Activated T-helper 17 cell treated with anti-CD3 and anti-CD28 coated beads, Interleukin-2, amount 50 U/mL, for 72 hours (primary cell): ENCODE measurements around the gene P2RX2. TPM values are rescaled to one million over a fixed set of nuclear protein-coding genes. Genes with fewer than 3 reads are reported as not detected.
A peak's percentile ranks its signal among the peaks of the same experiment; 100 is the strongest.
"Not testable (repeated sequence)": the region's sequence is repeated elsewhere in the genome, so short reads cannot be mapped to it uniquely, and the experiment has no call there.

Source experiments
- ATAC-seq: fragments of 150-1000 bp; cut with Tn5 transposase; replicated peaks from 2 replicates; pipeline ENCODE4 v1.10.0; 2021; ENCODE audit warnings: mild to moderate bottlenecking, moderate library complexity
- H3K27ac Mint-ChIP-seq: one replicate; pipeline ENCODE4 v1.8.0; 2022; ENCODE audit warnings: mixed read lengths
- H3K27me3 Mint-ChIP-seq: one replicate; pipeline ENCODE4 v1.8.0; 2022; ENCODE audit warnings: mixed read lengths
- H3K36me3 Mint-ChIP-seq: one replicate; pipeline ENCODE4 v1.8.0; 2022; ENCODE audit warnings: low read depth, mild to moderate bottlenecking, mixed read lengths
- H3K4me1 Mint-ChIP-seq: one replicate; pipeline ENCODE4 v1.8.0; 2022; ENCODE audit warnings: mixed read lengths
- H3K4me3 Mint-ChIP-seq: one replicate; pipeline ENCODE4 v1.8.0; 2022; ENCODE audit warnings: mild to moderate bottlenecking, mixed read lengths
- H3K9me3 Mint-ChIP-seq: one replicate; pipeline ENCODE4 v1.8.0; 2022; ENCODE audit warnings: mixed read lengths
- total RNA-seq, 2 donors: library from RNA; stranded (reverse); gene quantifications; one replicate each; pipeline ENCODE4 v1.2.3, GENCODE V29; 2022

Gene P2RX2
- total RNA-seq, 2 donors from 2014 or later, result not detected

DNA sequence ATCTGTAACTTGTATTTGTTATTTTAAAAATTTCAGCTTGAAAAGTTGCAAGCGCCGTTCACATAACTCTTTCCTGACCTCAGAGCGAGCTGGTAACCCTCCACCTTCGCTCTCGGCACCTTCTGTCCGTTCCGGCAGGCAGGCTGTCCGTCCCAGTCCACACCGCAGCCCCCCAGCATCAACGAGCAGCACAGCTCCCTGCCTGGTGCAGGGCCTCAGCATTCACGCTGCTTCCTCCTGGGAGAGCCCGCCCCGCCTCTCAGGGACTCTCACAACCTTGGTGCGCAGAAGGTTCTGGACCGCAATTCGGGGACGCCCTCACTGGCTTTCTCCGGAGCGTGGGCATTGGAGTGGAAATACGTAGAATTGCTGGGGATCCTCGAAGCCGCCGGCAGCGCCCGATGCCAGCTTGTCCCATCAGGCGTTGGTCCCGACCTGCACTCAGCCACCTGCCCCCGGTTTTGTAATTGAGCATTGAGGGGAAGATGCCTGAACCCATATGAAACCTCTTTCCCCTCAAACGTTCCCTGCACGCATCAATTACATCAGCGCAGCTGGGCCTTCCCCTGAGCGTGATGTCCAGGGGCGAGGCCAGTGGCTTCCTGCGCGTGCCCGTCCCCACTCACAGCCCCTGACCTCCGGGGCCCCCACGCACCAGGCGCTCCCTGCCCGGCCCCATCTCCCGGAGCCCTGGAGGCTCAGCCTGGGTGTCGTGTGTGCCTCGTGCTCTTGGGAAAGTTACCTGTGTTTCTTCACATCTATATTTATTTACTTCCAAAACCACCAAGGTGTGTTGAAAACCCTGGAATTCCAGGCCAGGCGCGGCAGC lies 27.3 kb upstream of the P2RX2 start:
- Mint-ChIP-seq H3K9me3 (no peaks in the 10 kb centered on the region), H3K36me3 (no peaks in the 10 kb centered on the region), H3K4me3 (no peak overlapping the region), H3K27me3 (no peaks in the 10 kb centered on the region), H3K4me1 (peaks cover 4% of the 10 kb centered on the region), H3K27ac (no peak overlapping the region)
- no peak for ATAC-seq

GRCh38 chr12:132592282-132592970 lies 26.1 kb upstream of the P2RX2 start:
- Mint-ChIP-seq H3K27ac (no peak overlapping the region), H3K4me3 (no peak overlapping the region), H3K27me3 (peaks cover 4% of the 10 kb centered on the region), H3K9me3 (no peaks in the 10 kb centered on the region), H3K4me1 (peaks cover 9% of the 10 kb centered on the region), H3K36me3 (no peaks in the 10 kb centered on the region)
- no peak for ATAC-seq

- Mint-ChIP-seq H3K4me3 (no peak overlapping the region), H3K27ac (no peak overlapping the region), H3K4me1 (peaks cover 13% of the 10 kb centered on the region), H3K36me3 (no peaks in the 10 kb centered on the region), H3K9me3 (no peaks in the 10 kb centered on the region), H3K27me3 (peaks cover 9% of the 10 kb centered on the region)
- no peak for ATAC-seq
Observed at GRCh38 chr12:132593071-132593470, 25.5 kb upstream of the P2RX2 start.

DNA sequence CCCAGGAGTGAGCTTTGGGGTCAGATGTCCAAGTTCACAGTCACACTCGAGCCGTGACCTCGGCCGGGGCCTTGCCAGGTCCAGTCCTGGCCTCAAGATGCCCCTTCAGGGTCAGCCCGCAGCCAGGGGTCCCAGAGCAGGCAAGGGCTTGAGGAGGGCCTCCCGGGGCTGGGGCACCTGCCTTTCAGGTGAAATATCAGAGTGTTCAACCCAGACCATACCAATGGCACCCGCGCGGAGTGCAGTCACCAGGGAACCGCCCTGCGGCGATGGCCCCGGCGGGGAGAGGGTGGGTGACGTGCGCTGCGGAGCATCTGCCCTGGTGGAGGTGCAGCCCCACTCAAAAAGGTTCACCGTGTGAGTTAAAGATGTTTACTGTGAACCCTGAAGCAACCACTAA lies 25.1 kb upstream of the P2RX2 start:
- Mint-ChIP-seq H3K9me3 (no peaks in the 10 kb centered on the region), H3K36me3 (no peaks in the 10 kb centered on the region), H3K4me3 (no peak overlapping the region), H3K4me1 (peaks cover 14% of the 10 kb centered on the region), H3K27ac (no peak overlapping the region), H3K27me3 (peaks cover 9% of the 10 kb centered on the region)
- ATAC-seq, result no peak

- Mint-ChIP-seq H3K27ac (no peak overlapping the region), H3K4me3 (no peak overlapping the region), H3K9me3 (no peaks in the 10 kb centered on the region), H3K27me3 (peaks cover 9% of the 10 kb centered on the region), H3K4me1 (peaks cover 17% of the 10 kb centered on the region), H3K36me3 (no peaks in the 10 kb centered on the region)
- ATAC-seq, result peak; percentile 88
Observed at GRCh38 chr12:132593938-132594358, 24.6 kb upstream of the P2RX2 start.

- H3K27ac Mint-ChIP-seq, result no peak overlapping the region
- H3K9me3 Mint-ChIP-seq, result no peaks in the 10 kb centered on the region
- no peak for ATAC-seq
- H3K4me3 Mint-ChIP-seq, result no peak overlapping the region
- H3K36me3 Mint-ChIP-seq, result no peaks in the 10 kb centered on the region
- H3K4me1 Mint-ChIP-seq, result peaks cover 17% of the 10 kb centered on the region
- H3K27me3 Mint-ChIP-seq, result peaks cover 9% of the 10 kb centered on the region
Observed at GRCh38 chr12:132595183-132595582, 23.4 kb upstream of the P2RX2 start.

DNA sequence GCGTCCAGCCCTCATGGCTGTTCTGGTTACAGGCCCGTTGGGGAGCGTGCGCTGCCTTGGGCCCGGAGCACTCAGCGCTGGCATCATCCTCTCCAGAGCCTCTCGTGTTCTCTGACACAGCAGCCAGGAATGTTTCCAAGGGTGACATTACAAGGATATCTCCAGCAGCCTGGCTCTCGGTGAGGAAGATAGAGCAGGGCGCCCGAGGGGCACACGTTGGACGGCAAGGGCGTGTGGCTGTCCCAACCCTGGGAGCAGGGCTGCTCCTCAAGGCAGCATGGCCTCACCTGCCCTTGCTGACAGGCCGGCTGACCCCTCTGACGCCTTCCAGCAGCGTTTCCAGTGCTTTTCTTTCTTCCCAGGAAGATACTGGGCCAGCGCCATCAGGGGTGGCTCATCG lies 22.6 kb upstream of the P2RX2 start:
- Mint-ChIP-seq H3K27ac (no peak overlapping the region), H3K27me3 (peaks cover 11% of the 10 kb centered on the region), H3K36me3 (no peaks in the 10 kb centered on the region), H3K4me3 (no peak overlapping the region), H3K9me3 (no peaks in the 10 kb centered on the region), H3K4me1 (peaks cover 17% of the 10 kb centered on the region)
- no peak for ATAC-seq

- H3K27ac Mint-ChIP-seq, result peak overlapping the region; percentile 1
- no peaks in the 10 kb centered on the region for H3K9me3 Mint-ChIP-seq
- H3K27me3 Mint-ChIP-seq, result peaks cover 19% of the 10 kb centered on the region
Observed at GRCh38 chr12:132597333-132598316, 21.0 kb upstream of the P2RX2 start.

GRCh38 chr12:132599502-132599901 lies 19.1 kb upstream of the P2RX2 start:
- peaks cover 13% of the 10 kb centered on the region for H3K4me1 Mint-ChIP-seq
- not testable (repeated sequence) for ATAC-seq, H3K27ac Mint-ChIP-seq, H3K9me3 Mint-ChIP-seq, H3K36me3 Mint-ChIP-seq
- H3K27me3 Mint-ChIP-seq, result peaks cover 23% of the 10 kb centered on the region
- H3K4me3 Mint-ChIP-seq, result peak overlapping the region; percentile 52

More at GRCh38 chr12:132597333-132598316, 21.0 kb upstream of the P2RX2 start:
- peak overlapping the region; percentile 73 for H3K4me3 Mint-ChIP-seq
- no peaks in the 10 kb centered on the region for H3K36me3 Mint-ChIP-seq
- H3K4me1 Mint-ChIP-seq, result peaks cover 17% of the 10 kb centered on the region
- no peak for ATAC-seq

DNA sequence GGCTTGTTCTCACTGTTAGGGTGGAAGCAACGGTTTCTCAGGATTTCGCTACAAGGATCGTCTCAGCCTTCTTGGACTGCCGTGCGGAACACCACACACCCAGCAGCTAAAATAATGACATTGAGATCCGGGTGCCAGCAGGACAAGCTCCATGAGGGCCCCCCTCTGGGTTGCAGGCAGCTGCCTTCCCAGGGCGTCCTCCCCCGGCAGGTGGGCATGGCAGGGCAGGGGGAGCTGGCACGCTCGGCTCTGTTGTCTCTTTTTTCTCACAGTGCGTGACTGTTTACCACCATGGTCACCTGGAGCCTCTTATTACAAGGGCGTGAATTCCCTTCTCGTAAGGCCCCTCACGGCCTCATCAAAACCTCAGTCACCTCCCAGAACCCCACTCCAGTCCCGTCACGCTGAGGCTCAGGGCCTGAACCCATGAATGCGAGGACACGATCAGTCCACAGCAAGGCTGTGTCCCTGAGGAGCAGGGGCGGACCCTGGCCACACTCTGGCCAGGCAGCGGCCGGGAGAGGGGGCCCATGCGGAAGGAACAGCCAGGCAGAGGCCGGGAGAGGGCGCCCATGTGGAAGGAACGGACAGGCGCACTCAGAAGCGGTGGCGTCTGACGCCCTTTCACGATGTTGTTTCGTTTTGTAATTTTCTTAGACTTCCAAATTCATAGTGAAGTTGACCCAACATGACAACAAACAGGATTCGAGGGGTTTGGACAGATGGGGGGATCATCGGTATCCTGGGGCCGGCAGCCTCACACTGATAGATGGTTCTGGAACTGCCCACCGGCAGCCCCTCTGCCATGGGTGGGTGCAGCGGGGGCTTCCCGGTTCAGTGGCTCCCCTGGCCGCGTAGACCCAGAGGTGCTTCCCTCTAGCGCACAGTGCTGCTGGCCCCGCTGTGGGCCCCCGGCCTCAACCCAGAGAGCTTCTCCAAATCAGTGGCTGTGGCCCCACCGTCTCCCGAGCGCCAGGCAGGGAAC lies 18.2 kb upstream of the P2RX2 start:
- Mint-ChIP-seq H3K9me3 (no peaks in the 10 kb centered on the region), H3K4me3 (peak overlapping the region; percentile 52), H3K4me1 (peaks cover 13% of the 10 kb centered on the region), H3K36me3 (no peaks in the 10 kb centered on the region), H3K27ac (no peak overlapping the region), H3K27me3 (peaks cover 26% of the 10 kb centered on the region)
- ATAC-seq, result peak; percentile 56

DNA sequence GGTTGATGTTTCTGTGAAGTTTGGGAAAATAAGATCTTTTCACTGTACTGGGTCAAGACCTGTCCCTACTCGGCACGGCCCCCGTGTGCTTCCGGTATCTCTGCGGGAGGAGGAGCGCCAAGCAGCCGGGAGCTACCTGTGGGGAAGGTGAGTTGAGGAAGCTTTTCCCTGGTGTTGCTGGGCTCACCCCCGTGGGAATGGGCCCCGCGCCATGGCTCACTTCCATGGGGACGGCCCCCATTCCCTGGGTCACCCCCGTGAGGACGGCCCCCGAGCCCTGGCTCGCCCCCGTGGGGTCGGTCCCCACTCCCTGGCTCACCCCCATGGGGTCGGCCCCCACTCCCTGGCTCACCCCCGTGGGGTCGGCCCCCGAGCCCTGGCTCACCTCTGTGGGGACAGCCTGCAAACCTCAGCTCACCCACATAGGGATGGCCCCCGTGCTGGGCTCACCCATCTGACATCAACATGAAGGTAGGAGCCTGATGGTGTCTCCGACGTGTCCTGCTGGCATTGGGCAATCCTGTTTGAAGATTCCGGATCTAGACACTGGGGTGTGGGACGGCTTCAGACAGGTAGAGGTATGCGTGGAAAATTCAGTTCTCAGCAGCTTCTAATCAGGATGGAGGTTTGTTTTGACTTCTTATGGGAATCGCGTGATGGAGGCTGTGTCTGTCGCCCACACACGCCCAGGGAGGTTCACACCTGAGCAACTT lies 17.2 kb upstream of the P2RX2 start:
- peaks cover 13% of the 10 kb centered on the region for H3K4me1 Mint-ChIP-seq
- H3K4me3 Mint-ChIP-seq, result peak overlapping the region; percentile 52
- H3K27ac Mint-ChIP-seq, result no peak overlapping the region
- H3K36me3 Mint-ChIP-seq, result no peaks in the 10 kb centered on the region
- H3K27me3 Mint-ChIP-seq, result peaks cover 26% of the 10 kb centered on the region
- ATAC-seq, result no peak
- H3K9me3 Mint-ChIP-seq, result no peaks in the 10 kb centered on the region

DNA sequence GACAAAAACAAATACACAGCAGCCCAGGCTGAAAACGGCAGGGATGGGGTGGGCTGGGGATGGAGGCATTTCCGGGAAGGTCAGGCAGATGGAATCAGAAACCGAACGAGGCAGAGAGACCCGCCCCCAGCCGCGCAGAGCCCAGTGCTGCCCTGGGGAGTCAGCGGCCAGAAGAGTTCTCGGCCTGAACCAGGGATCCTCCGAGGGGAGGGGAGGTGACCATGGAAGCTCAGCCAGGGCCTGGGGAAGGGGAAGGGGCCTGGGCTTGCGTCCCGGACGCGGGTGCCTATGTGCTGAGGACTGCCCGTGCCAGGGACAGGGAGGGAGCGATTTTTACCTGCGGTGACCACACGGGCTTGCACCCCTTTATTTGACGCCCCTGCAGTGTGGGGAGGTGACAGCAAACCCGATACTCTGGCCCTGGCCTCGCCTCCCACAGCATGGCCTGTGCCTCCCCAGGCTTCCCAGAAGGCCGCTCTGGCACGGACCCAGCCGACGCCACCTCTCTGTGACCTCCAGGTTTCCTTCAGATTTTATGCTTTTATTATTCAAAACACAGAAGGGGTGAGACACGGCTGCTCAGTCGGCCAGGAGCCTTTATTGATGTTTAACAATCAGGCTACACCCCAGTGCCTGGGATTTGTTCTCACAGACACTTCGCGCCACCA lies 15.9 kb upstream of the P2RX2 start:
- H3K36me3 Mint-ChIP-seq, result no peaks in the 10 kb centered on the region
- no peaks in the 10 kb centered on the region for H3K9me3 Mint-ChIP-seq
- no peak for ATAC-seq
- no peak overlapping the region for H3K27ac Mint-ChIP-seq
- H3K4me3 Mint-ChIP-seq, result no peak overlapping the region
- H3K27me3 Mint-ChIP-seq, result peaks cover 27% of the 10 kb centered on the region
- H3K4me1 Mint-ChIP-seq, result peaks cover 6% of the 10 kb centered on the region
